HepG2 (cell line): Measurements from ENCODE around the gene TAL2. TPM values are rescaled to one million over a fixed set of nuclear protein-coding genes. Genes with fewer than 3 reads are reported as not detected.

Source experiments
- ATAC-seq: fragments of 200-7000 bp; cut with Tn5 transposase; 3 replicates; pipeline ENCODE4 v1.9.1; 2020; ENCODE audit warnings: mild to moderate bottlenecking, moderate library complexity
- BruUV-seq: library from RNA; stranded (reverse); fragments of 400-500 nt; replicated peaks from 2 replicates; lab custom pipeline; 2021; lab: Mats Ljungman, UMichigan
- CTCF ChIA-PET: fragments of 300-600 bp; formaldehyde crosslinking; extraction: SDS; loops from one replicate; lab custom pipeline; 2021; ENCODE audit warnings: low total read pairs, inconsistent platforms, low intra/inter-chr PET ratio; lab: Yijun Ruan, JAX
- POLR2A ChIA-PET: fragments of 350-600 bp; sonication (Branson Sonifier 250); formaldehyde crosslinking; loops from one replicate; lab custom pipeline; 2020; ENCODE audit warnings: antibody characterized with exemption, inconsistent platforms; lab: Yijun Ruan, JAX
- DNase-seq: peaks from one replicate; pipeline ENCODE4 v3.0.0-alpha.2; 2015; ENCODE audit warnings: low spot score
- FAIRE-seq: peaks from 3 replicates; lab custom pipeline; 2011; peaks lifted over from hg19 to GRCh38; lab: Jason Lieb, UNC
- H2AFZ ChIP-seq: one replicate; pipeline ENCODE4 v1.6.1; 2011; ENCODE audit warnings: low read length, inconsistent platforms
- H3K27ac ChIP-seq: fragments of 300-600 bp; 3 replicates; pipeline ENCODE4 v1.8.0; 2011; ENCODE audit warnings: mixed run types, mild to moderate bottlenecking, mixed read lengths, low read length, inconsistent platforms; ENCODE audit not compliant: insufficient read depth; ENCODE audit errors: extremely low read length
- H3K27me3 ChIP-seq, 2 experiments: fragments of 200-600 bp in 1 of 2; 2 replicates in 1 of 2; 3 replicates in 1 of 2; pipeline versions ENCODE4 v1.6.0 to v1.8.0; 2011; ENCODE audit warnings: low read length in 2 of 2, mild to moderate bottlenecking in 2 of 2, moderate library complexity in 2 of 2, inconsistent platforms in 1 of 2; ENCODE audit not compliant: insufficient read depth in 2 of 2, control insufficient read depth in 1 of 2
- H3K36me3 ChIP-seq, 2 experiments: fragments of 200-600 bp in 1 of 2; replicated peaks in 1 of 2; 2 replicates in 1 of 2; 3 replicates in 1 of 2; pipeline versions ENCODE4 v1.5.1 to v1.8.0; 2011; ENCODE audit warnings: low read length in 2 of 2, inconsistent platforms in 1 of 2; ENCODE audit not compliant: insufficient read depth in 2 of 2, control insufficient read depth in 1 of 2
- H3K4me1 ChIP-seq: 2 replicates; pipeline ENCODE4 v1.5.1; 2012; ENCODE audit warnings: low read length, inconsistent platforms; ENCODE audit not compliant: insufficient read depth
- H3K4me2 ChIP-seq: 2 replicates; pipeline ENCODE4 v1.6.0; 2011; ENCODE audit warnings: low read depth, low read length, inconsistent platforms
- H3K4me3 ChIP-seq, 3 experiments: fragments of 200-600 bp in 1 of 3; sonication (generic), shearing (Covaris generic) in 1 of 3; replicated peaks in 1 of 3; 2 replicates each; pipeline ENCODE4 v1.5.1; 2011 to 2016; ENCODE audit warnings: low read length in 3 of 3, inconsistent platforms in 2 of 3, low read depth in 2 of 3, mild to moderate bottlenecking in 2 of 3, control low read depth in 1 of 3, mixed read lengths in 1 of 3; ENCODE audit not compliant: insufficient read depth in 1 of 3
- H3K79me2 ChIP-seq: one replicate; pipeline ENCODE4 v1.6.1; 2011; ENCODE audit warnings: low read length, inconsistent platforms; ENCODE audit not compliant: insufficient read depth
- H3K9ac ChIP-seq: 2 replicates; pipeline ENCODE4 v1.6.0; 2011; ENCODE audit warnings: mild to moderate bottlenecking, low read depth, low read length, inconsistent platforms; ENCODE audit not compliant: insufficient read depth
- H3K9me3 ChIP-seq: 2 replicates; pipeline ENCODE4 v1.5.1; 2012; ENCODE audit warnings: mild to moderate bottlenecking, low read length
- H4K20me1 ChIP-seq: 2 replicates; pipeline ENCODE4 v1.6.0; 2011; ENCODE audit warnings: inconsistent platforms, mild to moderate bottlenecking, low read length, moderate library complexity; ENCODE audit not compliant: insufficient read depth
- SMC3 ChIP-seq: IDR thresholded peaks from 2 replicates; pipeline ENCODE4 v1.6.1; 2011; ENCODE audit warnings: low read length, improper control_type of control experiment
- SP140L ChIP-seq: sonication (generic); formaldehyde crosslinking; IDR thresholded peaks from 2 replicates; pipeline ENCODE4 v1.4.0; 2020; ENCODE audit warnings: missing genetic modification reagents, borderline replicate concordance
- ZNF124 ChIP-seq: sonication (generic); formaldehyde crosslinking; IDR thresholded peaks from 2 replicates; pipeline ENCODE4 v1.4.0; 2020; ENCODE audit warnings: missing genetic modification reagents
- ZNF329 ChIP-seq: sonication (generic); formaldehyde crosslinking; IDR thresholded peaks from 2 replicates; pipeline ENCODE4 v1.9.0; 2021; ENCODE audit warnings: low read depth, mild to moderate bottlenecking, missing genetic modification reagents
- ZNF331 ChIP-seq: sonication (generic); formaldehyde crosslinking; IDR thresholded peaks from 2 replicates; pipeline ENCODE4 v1.4.0; 2020; ENCODE audit warnings: missing genetic modification reagents
- ZNF615 ChIP-seq: sonication (generic); formaldehyde crosslinking; IDR thresholded peaks from 2 replicates; pipeline ENCODE4 v1.5.0; 2020; ENCODE audit warnings: mild to moderate bottlenecking, missing genetic modification reagents, borderline replicate concordance
- WGBS: methylation state at CpG from one replicate; pipeline ENCODE4 v1.1.6; 2017; ENCODE audit warnings: low lambda C conversion rate; 5-methylcytosine and 5-hydroxymethylcytosine counted together
- in situ Hi-C: cut with HindIII; loops from 2 replicates; pipeline ENCODE4 v1.10.0; 2017; ENCODE audit warnings: low pct_unique_long_range_greater_than_20kb; ENCODE audit not compliant: extremely low pct_ligation_motif_present
- intact Hi-C: fragments of 100-400 bp; cut with micrococcal nuclease; formaldehyde crosslinking; loops from one replicate; pipeline ENCODE4 v1.10.0; 2022; ENCODE audit not compliant: unreplicated experiment
- polyA plus RNA-seq, 8 experiments: library from polyadenylated mRNA; depleted of rRNA in 3 of 8; stranded (reverse) in 7 of 8; unstranded in 1 of 8; fragments of >200 nt; fragmentation: Illumina TruSeq in 4 of 8; extraction: Trizol in 4 of 8; gene quantifications; 2 replicates each; pipeline versions ENCODE4 v1.2.1 to v1.2.3, GENCODE V29; 2011 to 2016; ENCODE audit warnings: low read depth in 4 of 8, missing spikeins in 1 of 8, mixed read lengths in 1 of 8; ENCODE audit not compliant: insufficient read depth in 1 of 8
- total RNA-seq, 5 experiments: library from RNA; depleted of rRNA; stranded (reverse); fragments of >200 nt; fragmentation: Illumina TruSeq; extraction: Trizol; gene quantifications; 2 replicates each; pipeline ENCODE4 v1.2.3, GENCODE V29; 2016; ENCODE audit warnings: low read depth in 1 of 5
- TF ChIP-seq, protein P1 (sequence below): sonication (generic); formaldehyde crosslinking; IDR thresholded peaks from 2 replicates; pipeline ENCODE4 v1.5.0; 2020; ENCODE audit warnings: mild to moderate bottlenecking, missing genetic modification reagents, moderate library complexity
- TF ChIP-seq, protein P2 (sequence below): IDR thresholded peaks from 2 replicates; pipeline ENCODE4 v1.6.1; 2016; ENCODE audit warnings: missing compliant biosample characterization, missing genetic modification reagents, borderline replicate concordance

The TAL2 gene
- total and polyA plus RNA-seq, 2 of the 13 experiments (the other 11 are each of a cell fraction or from before 2014, with no cell fraction given), result 0.22 TPM; not detected in 1

DNA sequence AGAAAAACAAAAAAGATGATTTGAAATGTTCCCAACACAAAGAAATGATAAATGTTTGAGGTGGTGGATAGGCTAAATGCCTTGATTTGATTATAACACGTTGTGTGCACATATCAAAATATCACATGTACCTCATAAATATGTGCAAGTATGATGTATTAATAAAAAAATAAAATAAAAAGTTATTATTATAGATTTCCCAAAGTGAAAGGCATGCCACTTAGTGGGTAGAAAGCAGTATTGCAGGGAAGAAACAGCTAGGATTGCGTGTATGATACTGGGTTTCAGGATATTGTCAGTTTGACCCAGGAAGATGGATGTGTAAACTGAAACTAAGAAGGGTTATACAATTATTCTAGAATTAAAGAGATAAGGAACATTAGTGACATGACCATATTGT, 28.5 kb downstream of the TAL2 start:
- CTCF ChIA-PET, result interaction anchor here (1.2 kb wide), 1 partner anchor 82 kb away, joined by 3 read pairs; no protein-coding TSS in a partner anchor
- WGBS, result 1% methylated on average over 2 of the region's 2 CpGs
- TF ChIP-seq SMC3 (peak; percentile 24; the same call in 1 of the 2 replicates), ZNF615 (CRISPR knock-in tag) (no peak)
- TF ChIP-seq, protein P1, sequence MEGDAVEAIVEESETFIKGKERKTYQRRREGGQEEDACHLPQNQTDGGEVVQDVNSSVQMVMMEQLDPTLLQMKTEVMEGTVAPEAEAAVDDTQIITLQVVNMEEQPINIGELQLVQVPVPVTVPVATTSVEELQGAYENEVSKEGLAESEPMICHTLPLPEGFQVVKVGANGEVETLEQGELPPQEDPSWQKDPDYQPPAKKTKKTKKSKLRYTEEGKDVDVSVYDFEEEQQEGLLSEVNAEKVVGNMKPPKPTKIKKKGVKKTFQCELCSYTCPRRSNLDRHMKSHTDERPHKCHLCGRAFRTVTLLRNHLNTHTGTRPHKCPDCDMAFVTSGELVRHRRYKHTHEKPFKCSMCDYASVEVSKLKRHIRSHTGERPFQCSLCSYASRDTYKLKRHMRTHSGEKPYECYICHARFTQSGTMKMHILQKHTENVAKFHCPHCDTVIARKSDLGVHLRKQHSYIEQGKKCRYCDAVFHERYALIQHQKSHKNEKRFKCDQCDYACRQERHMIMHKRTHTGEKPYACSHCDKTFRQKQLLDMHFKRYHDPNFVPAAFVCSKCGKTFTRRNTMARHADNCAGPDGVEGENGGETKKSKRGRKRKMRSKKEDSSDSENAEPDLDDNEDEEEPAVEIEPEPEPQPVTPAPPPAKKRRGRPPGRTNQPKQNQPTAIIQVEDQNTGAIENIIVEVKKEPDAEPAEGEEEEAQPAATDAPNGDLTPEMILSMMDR (CRISPR knock-in tag), result peak; percentile 20; the same call in 1 of the 2 replicates
- no peaks in the 10 kb centered on the region for H3K9me3 ChIP-seq
- peaks cover 7% of the 10 kb centered on the region for H3K79me2 ChIP-seq
- DNase-seq, result no peak
- in situ Hi-C loops (no loop called here), intact Hi-C loops (loop anchor here (10.0 kb wide), 1 partner anchor 246 kb away; the partner anchor contains the start of gene FSD1L)
- POLR2A ChIA-PET, result no interaction called here
- H2AFZ ChIP-seq, result no peak overlapping the region
- no peak overlapping the region for H3K4me2 ChIP-seq
- peaks cover 14% of the 10 kb centered on the region for H3K4me1 ChIP-seq
- FAIRE-seq, result peak; percentile 48
- no peaks in the 10 kb centered on the region; a peak in 1 of 5 replicates for H3K27me3 ChIP-seq
- no peak overlapping the region for H3K9ac ChIP-seq
- no peak for ATAC-seq
- no peaks in the 10 kb centered on the region for H3K36me3 ChIP-seq
- H4K20me1 ChIP-seq, result no peaks in the 10 kb centered on the region
- no TSS peak for BruUV-seq
- no peak overlapping the region for H3K27ac ChIP-seq
- no peak overlapping the region for H3K4me3 ChIP-seq

DNA sequence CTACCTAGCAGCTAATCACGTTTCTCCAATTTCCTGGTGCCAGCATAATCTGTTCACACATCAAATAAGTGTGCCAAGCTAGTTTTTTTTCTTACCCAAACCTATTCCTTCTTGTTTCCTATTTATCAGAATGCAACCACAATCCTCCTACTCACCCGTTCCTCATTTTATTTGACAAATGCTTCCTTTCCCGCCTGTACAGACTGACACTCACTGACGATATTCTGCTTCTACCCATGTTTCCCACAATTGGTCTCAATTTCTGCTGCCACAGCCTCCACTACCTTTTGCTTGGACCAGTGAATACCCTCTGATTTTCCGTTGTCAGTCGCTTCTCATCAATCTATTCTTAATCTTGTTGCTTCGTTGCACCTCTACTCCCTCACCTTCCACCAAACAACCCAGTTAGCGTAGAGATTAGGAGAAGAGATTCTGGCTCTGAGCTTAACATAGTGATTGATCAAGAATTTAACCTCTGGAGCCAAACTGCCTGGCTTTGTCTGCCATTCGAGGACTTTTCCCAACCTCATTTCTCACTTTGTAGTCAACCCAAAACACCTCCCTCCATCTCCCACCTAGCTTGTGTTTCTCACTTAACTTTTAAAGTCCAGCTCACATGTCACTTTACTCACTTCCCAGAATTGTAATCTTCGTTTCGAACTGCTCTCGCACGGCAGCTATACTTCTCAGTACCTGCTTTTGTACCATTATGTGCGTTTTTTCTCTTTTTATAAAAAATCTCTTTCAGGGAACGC, 31.4 kb downstream of the TAL2 start:
- CTCF ChIA-PET, result no interaction called here
- Histone ChIP-seq H3K27ac (no peak overlapping the region), H3K4me2 (peak overlapping the region; percentile 92), H3K79me2 (peaks cover 28% of the 10 kb centered on the region), H2AFZ (peak overlapping the region; percentile 75), H3K4me3 (peak overlapping the region; percentile 77 to 92 (median 82)), H4K20me1 (no peaks in the 10 kb centered on the region), H3K4me1 (peaks cover 31% of the 10 kb centered on the region), H3K9ac (peak overlapping the region; percentile 25; the same call in 1 of the 2 replicates), H3K36me3 (no peaks in the 10 kb centered on the region), H3K27me3 (no peaks in the 10 kb centered on the region; a peak in 1 of 5 replicates), H3K9me3 (no peaks in the 10 kb centered on the region)
- no TSS peak for BruUV-seq
- WGBS, result 2% methylated on average over 15 of the region's 15 CpGs
- in situ Hi-C loops (no loop called here), intact Hi-C loops (loop anchor here (2.0 to 10.0 kb wide), 2 partner anchors 37 to 249 kb away; partner anchors contain the start of gene FSD1L)
- no peak for DNase-seq
- TF ChIP-seq ZNF124 (CRISPR knock-in tag) (no peak), SP140L (CRISPR knock-in tag) (0 out of 2 replicates have a peak, but pooled peaks have one; percentile 58), ZNF329 (no peak), ZNF331 (CRISPR knock-in tag) (no peak)
- TF ChIP-seq, protein P2, sequence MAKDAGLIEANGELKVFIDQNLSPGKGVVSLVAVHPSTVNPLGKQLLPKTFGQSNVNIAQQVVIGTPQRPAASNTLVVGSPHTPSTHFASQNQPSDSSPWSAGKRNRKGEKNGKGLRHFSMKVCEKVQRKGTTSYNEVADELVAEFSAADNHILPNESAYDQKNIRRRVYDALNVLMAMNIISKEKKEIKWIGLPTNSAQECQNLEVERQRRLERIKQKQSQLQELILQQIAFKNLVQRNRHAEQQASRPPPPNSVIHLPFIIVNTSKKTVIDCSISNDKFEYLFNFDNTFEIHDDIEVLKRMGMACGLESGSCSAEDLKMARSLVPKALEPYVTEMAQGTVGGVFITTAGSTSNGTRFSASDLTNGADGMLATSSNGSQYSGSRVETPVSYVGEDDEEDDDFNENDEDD (CRISPR knock-in tag), result 0 out of 2 replicates have a peak, but pooled peaks have one; percentile 32
- peak; percentile 14 for ATAC-seq
- POLR2A ChIA-PET, result interaction anchor here (1.1 to 2.1 kb wide), 3 partner anchors 12 to 275 kb away, joined by 3 to 6 read pairs (median 5); no protein-coding TSS in a partner anchor
- FAIRE-seq, result no peak
